Stimulated activated CD8-positive, alpha-beta memory T cell treated with anti-CD3 and anti-CD28 coated beads, Interleukin-4, amount 100 ng/mL, for 48 hours (primary cell): ENCODE measurements around the gene PITPNM3.

Experiments
- DNase-seq: peaks from one replicate; pipeline ENCODE4 v3.0.0-alpha.2; 2020

The PITPNM3 gene

GRCh38 chr17:6458460-6458950 lies 97.8 kb downstream of the PITPNM3 start:
- no peak for DNase-seq

GRCh38 chr17:6457688-6458459 lies 98.5 kb downstream of the PITPNM3 start:
- DNase-seq = no peak

DNA sequence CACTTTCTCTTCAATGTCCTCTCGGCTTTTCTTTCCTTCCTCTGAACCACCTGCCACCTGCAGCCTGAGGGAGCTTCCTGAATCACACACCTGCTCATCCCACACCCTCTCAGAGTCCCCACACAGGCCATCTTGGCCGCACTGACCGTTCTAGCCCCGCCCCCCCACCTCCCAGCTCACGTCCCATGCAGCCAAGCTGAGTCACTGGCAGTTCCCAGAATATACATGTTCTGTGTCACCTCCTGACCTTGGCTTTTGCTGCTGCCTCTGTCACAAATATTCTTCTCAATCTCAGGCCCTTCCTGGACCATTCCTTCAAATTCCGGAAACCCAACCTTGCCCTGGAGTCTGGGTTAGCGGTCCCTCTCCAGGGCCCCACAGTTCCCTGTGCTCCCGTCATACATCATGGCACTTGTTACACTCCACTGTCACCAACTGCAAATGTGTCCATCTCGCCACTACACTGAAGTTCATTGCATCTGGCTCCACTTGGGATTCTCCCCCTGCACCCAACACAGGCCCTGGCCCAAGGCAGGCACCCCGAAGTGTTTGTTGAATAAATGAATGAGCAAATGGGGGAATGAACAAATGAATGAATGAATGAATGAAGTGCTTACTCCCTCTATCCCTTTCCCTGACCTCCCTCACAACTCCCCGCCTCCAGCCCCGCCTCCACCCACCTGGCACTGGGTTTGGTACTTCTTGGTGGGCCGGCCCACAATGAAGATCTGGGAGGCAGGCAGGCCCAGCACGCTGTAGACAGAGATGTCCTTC lies 99.3 kb downstream of the PITPNM3 start:
- no peak for DNase-seq

GRCh38 chr17:6456321-6456720 lies 100.0 kb downstream of the PITPNM3 start:
- no peak for DNase-seq

GRCh38 chr17:6455321-6455705 lies 101.0 kb downstream of the PITPNM3 start:
- DNase-seq = peak; percentile 39

- DNase-seq = no peak
Measured at GRCh38 chr17:6454495-6455320, 101.6 kb downstream of the PITPNM3 start.

DNA sequence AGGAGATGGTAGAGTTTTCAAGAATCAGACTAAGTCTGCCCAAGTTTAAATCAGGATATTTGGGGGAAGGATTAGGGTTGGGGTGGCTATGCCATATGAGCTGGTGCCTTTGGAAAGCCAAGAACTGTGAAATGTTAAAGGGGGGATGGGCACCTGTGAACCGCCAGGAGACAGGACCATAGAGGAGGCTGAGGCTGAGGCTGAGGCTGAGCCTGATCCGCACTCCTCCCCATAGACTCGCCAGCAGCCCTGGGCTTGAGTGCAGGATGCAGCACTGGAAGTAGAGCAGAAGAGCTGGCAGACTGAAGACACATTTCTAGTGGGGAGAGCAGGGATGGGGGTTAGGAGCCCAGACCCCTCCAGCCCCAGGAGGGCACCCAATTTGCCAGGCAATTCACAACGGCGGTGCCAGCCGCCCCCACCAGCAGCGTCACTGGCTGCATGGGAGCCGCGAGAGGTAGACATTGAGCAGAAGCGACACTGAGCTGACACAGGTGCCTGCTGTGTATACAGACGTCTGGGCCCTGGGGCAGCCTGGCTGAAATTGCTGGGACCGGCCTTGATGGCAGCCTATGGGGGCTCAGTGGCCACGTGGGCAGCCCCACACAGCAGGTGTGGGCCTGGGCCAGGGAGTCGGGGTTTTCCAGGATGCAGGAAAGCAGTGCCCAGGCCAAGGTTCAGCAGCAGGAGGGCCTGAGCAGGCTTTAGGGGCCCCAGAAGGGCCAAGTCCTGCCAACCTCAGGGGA lies 102.9 kb downstream of the PITPNM3 start:
- no peak for DNase-seq

- DNase-seq = no peak
Measured at GRCh38 chr17:6452471-6453266, 103.7 kb downstream of the PITPNM3 start.

- DNase-seq = no peak
Measured at GRCh38 chr17:6450926-6451832, 105.2 kb downstream of the PITPNM3 start.

DNA sequence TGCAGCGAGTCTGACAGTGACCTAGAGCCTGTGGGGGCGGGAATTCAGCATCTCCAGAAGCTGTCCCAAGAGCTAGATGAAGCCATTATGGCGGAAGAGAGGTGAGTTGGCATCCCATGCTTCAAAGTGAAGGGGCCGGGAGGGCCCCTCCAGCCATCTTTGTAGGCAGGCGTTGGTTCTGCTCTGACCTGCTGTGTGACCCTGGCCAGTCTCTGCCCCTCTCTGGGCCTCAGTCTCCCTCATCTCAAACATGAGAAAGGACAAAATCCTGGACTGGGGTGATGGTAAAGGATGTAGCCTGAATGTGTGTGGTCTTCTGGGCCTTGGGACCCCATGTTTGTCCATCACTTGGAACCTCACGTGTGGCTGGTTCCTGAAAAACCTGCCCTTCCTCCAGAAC lies 107.0 kb downstream of the PITPNM3 start:
- no peak for DNase-seq

DNA sequence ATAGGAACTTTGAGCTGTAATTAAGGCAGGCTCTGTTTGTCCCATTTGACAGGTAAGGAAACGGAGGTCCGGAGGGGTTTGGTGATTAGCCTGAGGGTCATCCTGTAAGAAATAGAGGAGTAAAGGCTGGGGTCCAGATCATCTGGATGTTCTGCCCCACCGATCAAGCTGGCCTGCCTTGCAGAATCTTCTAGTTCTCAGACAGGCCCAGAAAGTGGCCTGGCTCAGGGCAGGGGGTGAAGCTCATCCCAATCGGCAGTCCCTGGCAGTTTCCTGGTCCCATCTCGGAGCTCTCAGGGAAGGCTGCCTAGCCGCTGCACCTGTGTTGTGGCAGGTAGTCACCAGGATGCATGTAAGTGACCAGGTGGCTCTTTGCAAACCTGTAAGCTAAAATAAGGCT lies 107.9 kb downstream of the PITPNM3 start:
- no peak for DNase-seq

DNA sequence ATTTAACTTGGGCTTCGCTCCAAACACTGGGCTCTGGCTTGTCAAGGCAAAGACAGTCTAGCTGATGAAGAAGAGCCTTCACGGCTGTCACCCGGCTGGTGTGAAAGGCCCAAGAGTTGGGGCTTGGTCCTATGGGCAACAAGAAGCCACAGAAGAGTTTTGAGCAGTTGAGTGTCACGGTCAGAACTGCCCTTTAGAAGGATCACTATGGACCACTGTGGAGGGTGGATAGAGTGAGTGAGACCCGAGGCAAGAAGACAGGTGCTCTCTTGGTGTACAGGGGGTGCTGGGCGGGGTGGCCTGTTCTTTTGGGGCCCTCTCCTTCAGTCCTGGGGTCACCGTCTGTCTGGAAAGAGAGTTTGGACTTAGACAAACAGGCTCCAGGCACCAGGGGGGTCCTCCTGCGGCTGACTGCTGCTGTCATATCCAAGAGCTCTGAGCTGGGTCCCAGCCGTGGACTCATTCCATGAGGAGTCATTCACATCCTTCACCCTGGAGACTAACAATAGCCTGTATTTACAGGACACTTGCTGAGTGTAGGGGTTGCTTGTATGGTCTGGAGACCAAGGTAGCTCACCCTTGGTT lies 109.7 kb downstream of the PITPNM3 start:
- no peak for DNase-seq

DNA sequence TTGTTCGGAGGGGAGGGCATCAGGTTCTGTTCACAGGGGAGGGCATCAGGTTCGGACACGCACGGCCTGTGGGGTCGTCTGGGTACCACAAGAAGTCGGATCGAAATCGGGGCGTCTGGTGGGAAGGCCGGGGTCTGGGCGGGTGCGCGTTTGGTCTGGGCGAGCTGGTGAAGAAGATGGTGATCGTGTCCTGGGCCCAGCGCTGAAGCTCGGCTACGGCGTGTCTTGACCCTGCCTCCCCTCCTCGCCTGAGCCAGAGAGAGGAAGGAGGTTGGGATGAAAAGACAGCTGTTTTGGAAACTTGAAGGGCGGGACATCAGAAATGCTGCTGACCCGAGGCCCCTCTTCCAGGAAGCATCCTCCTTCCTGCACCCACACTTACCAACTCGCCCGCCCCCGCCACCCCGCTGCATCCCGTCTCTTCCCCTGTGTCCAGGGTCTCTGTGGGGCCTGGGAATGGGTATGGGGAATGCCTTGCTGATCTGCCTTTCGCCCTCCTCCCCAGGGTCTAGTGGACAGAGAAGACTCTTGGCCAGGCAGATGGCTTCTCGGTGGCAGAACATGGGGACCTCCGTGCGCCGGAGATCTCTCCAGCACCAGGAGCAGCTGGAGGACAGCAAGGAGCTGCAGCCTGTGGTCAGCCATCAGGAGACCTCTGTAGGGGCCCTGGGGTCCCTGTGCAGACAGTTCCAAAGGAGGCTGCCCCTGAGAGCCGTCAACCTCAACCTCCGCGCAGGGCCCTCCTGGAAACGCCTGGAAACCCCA lies 111.6 kb downstream of the PITPNM3 start:
- DNase-seq = peak; percentile 31

GRCh38 chr17:6443692-6444570 lies 112.4 kb downstream of the PITPNM3 start, which contains the start of gene PIMREG:
PIMREG (plus strand) TSS chr17:6444455; CDS start chr17:6445111, 656 bp downstream.
- DNase-seq = peak; percentile 96

DNA sequence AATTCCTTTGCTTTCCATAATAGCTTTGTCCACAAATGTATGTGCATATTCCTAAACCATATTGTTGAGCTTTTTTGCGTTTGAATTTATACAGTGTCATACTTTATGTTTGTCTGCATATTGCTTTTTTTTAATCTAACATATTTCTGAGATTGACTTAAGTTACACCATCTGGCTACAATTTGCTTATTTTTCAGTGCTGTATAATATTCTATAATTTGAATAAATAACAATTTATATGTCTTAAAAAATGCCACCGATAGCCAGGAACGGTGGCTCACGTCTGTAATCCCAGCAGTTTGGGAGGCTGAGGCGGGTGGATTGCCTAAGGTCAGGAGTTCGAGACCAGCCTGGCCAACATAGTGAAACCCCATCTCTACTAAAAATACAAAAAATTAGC lies 113.6 kb downstream of the PITPNM3 start:
- no peak for DNase-seq

DNA sequence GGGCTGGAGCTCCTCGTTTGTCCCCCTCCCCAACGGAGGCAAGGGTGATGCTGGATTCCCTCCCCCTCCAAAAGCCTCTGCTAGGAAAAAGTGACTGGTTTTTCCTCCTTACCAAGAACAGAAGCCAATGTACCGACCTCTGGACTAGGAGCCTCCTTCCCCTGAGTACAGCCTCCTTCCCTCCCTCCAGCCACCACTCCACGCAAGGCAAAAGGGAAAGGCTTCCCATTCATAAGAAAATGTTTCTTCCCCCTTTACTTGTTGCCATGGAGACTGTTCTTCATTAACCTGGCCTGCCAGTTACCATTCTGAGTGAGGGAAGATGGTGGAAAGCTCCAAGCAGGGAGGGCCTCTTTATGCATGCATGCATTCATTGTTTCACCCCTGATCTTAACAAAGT lies 116.4 kb downstream of the PITPNM3 start:
- no peak for DNase-seq

- DNase-seq = no peak
Measured at GRCh38 chr17:6437956-6438355, 118.4 kb downstream of the PITPNM3 start.

DNA sequence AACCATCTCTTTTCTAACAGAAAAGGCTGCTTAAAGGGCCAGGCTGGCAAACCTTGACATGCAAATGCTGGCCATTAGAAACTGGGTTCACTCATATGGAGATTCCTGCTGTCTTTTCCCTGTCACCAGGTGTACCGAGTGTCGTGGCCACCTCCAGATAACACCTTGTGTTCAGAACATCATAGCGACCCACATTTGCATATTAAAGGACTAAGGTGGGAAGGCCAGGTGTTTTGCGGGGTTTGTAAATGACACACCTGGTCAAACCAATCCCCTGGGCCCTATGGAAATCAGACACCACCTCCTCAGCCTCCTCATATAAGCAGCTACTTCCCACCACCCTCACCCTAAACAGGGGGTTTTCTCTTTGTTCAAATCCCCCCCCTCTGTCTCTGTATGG lies 118.9 kb downstream of the PITPNM3 start:
- no peak for DNase-seq
